ENCODE measurements around the gene OR4D6.
"Not testable (repeated sequence)": the region's sequence is repeated elsewhere in the genome, so short reads cannot be mapped to it uniquely, and the experiment has no call there.

The OR4D6 gene

GRCh38 chr11:59429924-59430516 is 26.7 kb upstream of the OR4D6 start:
- H3K4me2 ChIP-seq = no peak overlapping the region
- no peak overlapping the region for H3K27ac ChIP-seq
- H3K4me1 ChIP-seq = no peaks in the 10 kb centered on the region
- no peak for TF ChIP-seq Cebpa-rat (IDR thresholded peaks at IDR 0.05)
- H3K4me3 ChIP-seq = no peak overlapping the region
- H3K27me3 ChIP-seq = no peaks in the 10 kb centered on the region
- H3K36me3 ChIP-seq = no peaks in the 10 kb centered on the region
- H4K20me1 ChIP-seq = no peaks in the 10 kb centered on the region
- no peaks in the 10 kb centered on the region for H3K9me3 ChIP-seq
- no peak overlapping the region for H3K9ac ChIP-seq

- H3K36me3 ChIP-seq = no peaks in the 10 kb centered on the region
- no peaks in the 10 kb centered on the region for H3K27me3 ChIP-seq
- no peak within 1 kb of the TSS for H3K4me3 ChIP-seq
- no peaks in the 10 kb centered on the region for H4K20me1 ChIP-seq
- TF ChIP-seq Cebpa-rat (IDR thresholded peaks at IDR 0.05) = no peak
- no peak within 1 kb of the TSS for H3K27ac ChIP-seq
- H3K4me1 ChIP-seq = no peaks in the 10 kb centered on the region
- H3K9ac ChIP-seq = no peak within 1 kb of the TSS
- H3K9me3 ChIP-seq = no peaks in the 10 kb centered on the region
- no peak within 1 kb of the TSS for H3K4me2 ChIP-seq
Measured at GRCh38 chr11:59436169-59436568, 20.6 kb upstream of the OR4D6 start, which contains the start of gene OR5A1. TSS of gene OR5A1 (plus strand) at chr11:59436469. CDS start at chr11:59443169, 6,700 bp downstream.

- Histone ChIP-seq H3K4me1 (no peaks in the 10 kb centered on the region), H3K27me3 (no peaks in the 10 kb centered on the region), H3K4me3 (no peak overlapping the region), H3K9ac (no peak overlapping the region), H3K36me3 (no peaks in the 10 kb centered on the region), H4K20me1 (no peaks in the 10 kb centered on the region), H3K9me3 (no peaks in the 10 kb centered on the region), H3K4me2 (no peak overlapping the region), H3K27ac (no peak overlapping the region)
- no peak for TF ChIP-seq Cebpa-rat (IDR thresholded peaks at IDR 0.05)
Measured at GRCh38 chr11:59437770-59438169, 19.0 kb upstream of the OR4D6 start.

GRCh38 chr11:59445624-59446023 is 11.1 kb upstream of the OR4D6 start:
- H3K4me2 ChIP-seq, H3K4me3 ChIP-seq, H3K27ac ChIP-seq, H4K20me1 ChIP-seq, H3K36me3 ChIP-seq, H3K9ac ChIP-seq, H3K27me3 ChIP-seq, H3K4me1 ChIP-seq: not testable (repeated sequence)
- peaks cover 17% of the 10 kb centered on the region for H3K9me3 ChIP-seq

- H3K9ac ChIP-seq = no peak overlapping the region
- peaks cover 17% of the 10 kb centered on the region for H3K9me3 ChIP-seq
- H3K36me3 ChIP-seq = no peaks in the 10 kb centered on the region
- H3K4me1 ChIP-seq = no peaks in the 10 kb centered on the region
- H3K27ac ChIP-seq = no peak overlapping the region
- no peaks in the 10 kb centered on the region for H4K20me1 ChIP-seq
- TF ChIP-seq Cebpa-rat (IDR thresholded peaks at IDR 0.05) = no peak
- no peak overlapping the region for H3K4me3 ChIP-seq
- no peak overlapping the region for H3K4me2 ChIP-seq
- H3K27me3 ChIP-seq = no peaks in the 10 kb centered on the region
Measured at GRCh38 chr11:59448484-59448883, 8.3 kb upstream of the OR4D6 start.

GRCh38 chr11:59459916-59460315 is 3.2 kb downstream of the OR4D6 start:
- Histone ChIP-seq H3K4me3 (no peak overlapping the region), H3K9me3 (no peaks in the 10 kb centered on the region), H3K4me1 (no peaks in the 10 kb centered on the region; the same call in 1 of the 2 replicates), H3K36me3 (no peaks in the 10 kb centered on the region), H4K20me1 (no peaks in the 10 kb centered on the region), H3K4me2 (no peak overlapping the region), H3K27me3 (no peaks in the 10 kb centered on the region), H3K27ac (no peak overlapping the region), H3K9ac (no peak overlapping the region)
- TF ChIP-seq Cebpa-rat (IDR thresholded peaks at IDR 0.05) = no peak

GRCh38 chr11:59463190-59463641 is 6.5 kb downstream of the OR4D6 start:
- H3K4me1 ChIP-seq = no peaks in the 10 kb centered on the region; the same call in 1 of the 2 replicates
- TF ChIP-seq Cebpa-rat (IDR thresholded peaks at IDR 0.05) = no peak
- no peak overlapping the region for H3K4me3 ChIP-seq
- no peak overlapping the region for H3K9ac ChIP-seq
- no peaks in the 10 kb centered on the region for H3K27me3 ChIP-seq
- H4K20me1 ChIP-seq = no peaks in the 10 kb centered on the region
- no peaks in the 10 kb centered on the region for H3K9me3 ChIP-seq
- no peak overlapping the region for H3K27ac ChIP-seq
- no peak overlapping the region for H3K4me2 ChIP-seq
- H3K36me3 ChIP-seq = no peaks in the 10 kb centered on the region

GRCh38 chr11:59473015-59473414 is 16.3 kb downstream of the OR4D6 start, which contains the start of gene OR4D10:
TSS of gene OR4D10 (plus strand) at chr11:59473315. CDS start at chr11:59477430, 4,115 bp downstream.
- H3K4me2 ChIP-seq = no peak within 1 kb of the TSS
- no peak within 1 kb of the TSS for H3K4me3 ChIP-seq
- H4K20me1 ChIP-seq = no peaks in the 10 kb centered on the region
- H3K27me3 ChIP-seq = no peaks in the 10 kb centered on the region
- H3K4me1 ChIP-seq = peaks cover 11% of the 10 kb centered on the region
- H3K36me3 ChIP-seq = no peaks in the 10 kb centered on the region
- no peak within 1 kb of the TSS for H3K9ac ChIP-seq
- no peak within 1 kb of the TSS for H3K27ac ChIP-seq
- H3K9me3 ChIP-seq = no peaks in the 10 kb centered on the region
- TF ChIP-seq Cebpa-rat (IDR thresholded peaks at IDR 0.05) = no peak

GRCh38 chr11:59475176-59475575 is 18.4 kb downstream of the OR4D6 start:
- TF ChIP-seq Cebpa-rat (IDR thresholded peaks at IDR 0.05) = no peak
- H3K27ac ChIP-seq = no peak overlapping the region
- no peak overlapping the region for H3K9ac ChIP-seq
- no peaks in the 10 kb centered on the region for H3K36me3 ChIP-seq
- H3K4me3 ChIP-seq = no peak overlapping the region
- H3K9me3 ChIP-seq = no peaks in the 10 kb centered on the region
- no peak overlapping the region for H3K4me2 ChIP-seq
- peaks cover 11% of the 10 kb centered on the region for H3K4me1 ChIP-seq
- H3K27me3 ChIP-seq = no peaks in the 10 kb centered on the region
- H4K20me1 ChIP-seq = no peaks in the 10 kb centered on the region

- Histone ChIP-seq H3K27me3 (no peaks in the 10 kb centered on the region), H3K4me2 (no peak overlapping the region), H3K4me1 (peaks cover 7% of the 10 kb centered on the region), H3K4me3 (no peak overlapping the region), H4K20me1 (no peaks in the 10 kb centered on the region), H3K27ac (no peak overlapping the region), H3K36me3 (no peaks in the 10 kb centered on the region), H3K9me3 (no peaks in the 10 kb centered on the region), H3K9ac (no peak overlapping the region)
- no peak for TF ChIP-seq Cebpa-rat (IDR thresholded peaks at IDR 0.05)
Measured at GRCh38 chr11:59479906-59480305, 23.1 kb downstream of the OR4D6 start.

- Histone ChIP-seq H3K27ac (no peak overlapping the region), H3K4me2 (no peak overlapping the region), H3K4me3 (no peak overlapping the region), H3K27me3 (no peaks in the 10 kb centered on the region), H3K36me3 (no peaks in the 10 kb centered on the region), H3K9me3 (no peaks in the 10 kb centered on the region), H4K20me1 (no peaks in the 10 kb centered on the region), H3K9ac (no peak overlapping the region), H3K4me1 (peaks cover 7% of the 10 kb centered on the region)
- TF ChIP-seq Cebpa-rat (IDR thresholded peaks at IDR 0.05) = no peak
Measured at GRCh38 chr11:59480359-59480758, 23.6 kb downstream of the OR4D6 start.
